WTC11 (cell line): Measurements from ENCODE around the gene OVOL3. TPM values are rescaled to one million over a fixed set of nuclear protein-coding genes. Genes with fewer than 3 reads are reported as not detected.

Experiments
- AFF4 ChIP-seq: sonication (generic); formaldehyde crosslinking; IDR thresholded peaks from 2 replicates; pipeline ENCODE4 v1.8.1; 2023; ENCODE audit warnings: mild to moderate bottlenecking, missing genetic modification reagents, borderline replicate concordance
- ARID4B ChIP-seq: sonication (generic); formaldehyde crosslinking; IDR thresholded peaks from 2 replicates; pipeline ENCODE4 v1.8.0; 2023; ENCODE audit warnings: missing genetic modification reagents, mild to moderate bottlenecking, borderline replicate concordance
- ATF1 ChIP-seq: sonication (generic); formaldehyde crosslinking; IDR thresholded peaks from 2 replicates; pipeline ENCODE4 v1.8.1; 2023; ENCODE audit warnings: mild to moderate bottlenecking, moderate library complexity, missing genetic modification reagents
- CDX4 ChIP-seq: fragments of 250-450 bp; sonication (Bioruptor Pico); IDR thresholded peaks from 2 replicates; pipeline ENCODE4 v1.9.0; 2021; ENCODE audit warnings: moderate library complexity, mild to moderate bottlenecking, inconsistent platforms, borderline replicate concordance
- CREB1 ChIP-seq: sonication (generic); formaldehyde crosslinking; IDR thresholded peaks from 2 replicates; pipeline ENCODE4 v1.8.0; 2023; ENCODE audit warnings: mild to moderate bottlenecking, missing genetic modification reagents
- E2F4 ChIP-seq: sonication (generic); formaldehyde crosslinking; IDR thresholded peaks from 2 replicates; pipeline ENCODE4 v1.8.1; 2022; ENCODE audit warnings: low read depth, mild to moderate bottlenecking, moderate library complexity, missing genetic modification reagents, borderline replicate concordance
- ESRRA ChIP-seq: sonication (generic); formaldehyde crosslinking; IDR thresholded peaks from 2 replicates; pipeline ENCODE4 v1.8.1; 2022; ENCODE audit warnings: mild to moderate bottlenecking, missing genetic modification reagents, borderline replicate concordance
- FOXK1 ChIP-seq: sonication (generic); formaldehyde crosslinking; IDR thresholded peaks from 2 replicates; pipeline ENCODE4 v1.8.0; 2022; ENCODE audit warnings: mild to moderate bottlenecking, moderate library complexity, missing genetic modification reagents
- KAT7 ChIP-seq: sonication (generic); formaldehyde crosslinking; IDR thresholded peaks from 2 replicates; pipeline ENCODE4 v1.8.1; 2023; ENCODE audit warnings: missing genetic modification reagents, mild to moderate bottlenecking, borderline replicate concordance
- MXD4 ChIP-seq: fragments of 250-450 bp; sonication (Bioruptor Pico); IDR thresholded peaks from 2 replicates; pipeline ENCODE4 v1.8.0; 2021; ENCODE audit warnings: mild to moderate bottlenecking, moderate library complexity, borderline replicate concordance
- NFE2L1 ChIP-seq: sonication (generic); formaldehyde crosslinking; IDR thresholded peaks from 2 replicates; pipeline ENCODE4 v1.8.1; 2023; ENCODE audit warnings: missing genetic modification reagents
- NR3C1 ChIP-seq: sonication (generic); formaldehyde crosslinking; conservative IDR thresholded peaks from 2 replicates; pipeline ENCODE4 v1.8.1; 2023; ENCODE audit warnings: low read depth, mild to moderate bottlenecking, missing genetic modification reagents
- OVOL2 ChIP-seq: fragments of 250-450 bp; sonication (Bioruptor Pico); IDR thresholded peaks from 2 replicates; pipeline ENCODE4 v1.9.0; 2021; ENCODE audit warnings: mild to moderate bottlenecking, borderline replicate concordance
- PRRX2 ChIP-seq: fragments of 250-450 bp; sonication (Bioruptor Pico); IDR thresholded peaks from 2 replicates; pipeline ENCODE4 v1.8.0; 2021; ENCODE audit warnings: mild to moderate bottlenecking
- TEAD1 ChIP-seq: sonication (generic); formaldehyde crosslinking; IDR thresholded peaks from 2 replicates; pipeline ENCODE4 v1.8.0; 2022; ENCODE audit warnings: mild to moderate bottlenecking, missing genetic modification reagents
- ZMAT4 ChIP-seq: fragments of 250-450 bp; sonication (Bioruptor Pico); IDR thresholded peaks from 2 replicates; pipeline ENCODE4 v1.9.0; 2021; ENCODE audit warnings: mild to moderate bottlenecking
- ZNF263 ChIP-seq: sonication (generic); formaldehyde crosslinking; IDR thresholded peaks from 2 replicates; pipeline ENCODE4 v1.8.1; 2022; ENCODE audit warnings: low read depth, mild to moderate bottlenecking, moderate library complexity, missing genetic modification reagents
- ZNF281 ChIP-seq: sonication (generic); formaldehyde crosslinking; IDR thresholded peaks from 2 replicates; pipeline ENCODE4 v1.8.0; 2023; ENCODE audit warnings: mild to moderate bottlenecking, missing genetic modification reagents
- ZNF416 ChIP-seq: fragments of 250-450 bp; sonication (Bioruptor Pico); IDR thresholded peaks from 2 replicates; pipeline ENCODE4 v1.9.0; 2021; ENCODE audit warnings: mild to moderate bottlenecking, inconsistent platforms
- ZNF532 ChIP-seq: fragments of 250-450 bp; sonication (Bioruptor Pico); IDR thresholded peaks from 2 replicates; pipeline ENCODE4 v1.9.0; 2021; ENCODE audit warnings: mild to moderate bottlenecking, borderline replicate concordance
- total RNA-seq: library from RNA; stranded (reverse); gene quantifications from 3 replicates; pipeline ENCODE4 v1.2.3, GENCODE V29; 2021

The OVOL3 gene
- total RNA-seq, 1 experiment from 2014 or later = not detected

- TF ChIP-seq ZMAT4 (CRISPR knock-in tag) (peak; percentile 44; the same call in 1 of the 2 replicates), OVOL2 (no peak), CDX4 (no peak), ZNF281 (CRISPR knock-in tag) (peak; percentile 48; the same call in 1 of the 2 replicates), ATF1 (CRISPR knock-in tag) (no peak), KAT7 (CRISPR knock-in tag) (no peak), ESRRA (CRISPR knock-in tag) (0 out of 2 replicates have a peak, but pooled peaks have one; percentile 29), ZNF416 (CRISPR knock-in tag) (no peak), TEAD1 (CRISPR knock-in tag) (peak; percentile 72), PRRX2 (CRISPR knock-in tag) (no peak), E2F4 (CRISPR knock-in tag) (no peak), FOXK1 (peak; percentile 90), AFF4 (CRISPR knock-in tag) (peak; percentile 19; the same call in 1 of the 2 replicates), NR3C1 (CRISPR knock-in tag) (no peak), ZNF532 (CRISPR knock-in tag) (no peak), ARID4B (CRISPR knock-in tag) (peak; percentile 53; the same call in 1 of the 2 replicates), ZNF263 (CRISPR knock-in tag) (no peak), CREB1 (CRISPR knock-in tag) (no peak), MXD4 (CRISPR knock-in tag) (no peak), NFE2L1 (no peak)
These were observed 28.7 kb downstream of the OVOL3 start, which contains the start of gene CAPNS1 (continued) for GRCh38 chr19:36139473-36140303.
